ENCODE data around the gene FTO.

DNA sequence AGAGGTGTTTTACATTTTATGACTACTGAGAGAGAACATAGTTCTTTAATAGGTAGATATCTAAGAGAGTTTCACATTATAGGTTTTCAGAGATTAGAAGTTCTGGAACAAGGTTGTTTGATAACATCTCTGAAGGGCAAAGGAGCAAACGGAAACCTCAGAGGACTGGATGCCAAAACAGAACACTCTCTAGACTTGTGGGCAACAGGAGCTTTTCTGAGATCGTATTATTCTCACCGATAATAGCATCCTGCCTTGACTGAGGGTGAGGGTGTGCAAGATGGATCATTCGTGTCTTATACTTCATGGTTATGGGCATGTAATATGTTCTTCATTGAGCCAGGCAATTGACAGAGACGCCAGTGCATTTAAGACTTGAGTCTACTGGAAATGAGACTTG is 347.9 kb downstream of the FTO start:
- TF ChIP-seq, protein P1, sequence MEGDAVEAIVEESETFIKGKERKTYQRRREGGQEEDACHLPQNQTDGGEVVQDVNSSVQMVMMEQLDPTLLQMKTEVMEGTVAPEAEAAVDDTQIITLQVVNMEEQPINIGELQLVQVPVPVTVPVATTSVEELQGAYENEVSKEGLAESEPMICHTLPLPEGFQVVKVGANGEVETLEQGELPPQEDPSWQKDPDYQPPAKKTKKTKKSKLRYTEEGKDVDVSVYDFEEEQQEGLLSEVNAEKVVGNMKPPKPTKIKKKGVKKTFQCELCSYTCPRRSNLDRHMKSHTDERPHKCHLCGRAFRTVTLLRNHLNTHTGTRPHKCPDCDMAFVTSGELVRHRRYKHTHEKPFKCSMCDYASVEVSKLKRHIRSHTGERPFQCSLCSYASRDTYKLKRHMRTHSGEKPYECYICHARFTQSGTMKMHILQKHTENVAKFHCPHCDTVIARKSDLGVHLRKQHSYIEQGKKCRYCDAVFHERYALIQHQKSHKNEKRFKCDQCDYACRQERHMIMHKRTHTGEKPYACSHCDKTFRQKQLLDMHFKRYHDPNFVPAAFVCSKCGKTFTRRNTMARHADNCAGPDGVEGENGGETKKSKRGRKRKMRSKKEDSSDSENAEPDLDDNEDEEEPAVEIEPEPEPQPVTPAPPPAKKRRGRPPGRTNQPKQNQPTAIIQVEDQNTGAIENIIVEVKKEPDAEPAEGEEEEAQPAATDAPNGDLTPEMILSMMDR (IDR thresholded peaks at IDR 0.05): no peak
- TF ChIP-seq POLR2A (IDR thresholded peaks at IDR 0.05): no peak

Measured in esophagus squamous epithelium (tissue), 4 donors.